Astrocyte (in vitro differentiated cells and primary cell): ENCODE measurements around the gene SCRN2. TPM values are rescaled to one million over a fixed set of nuclear protein-coding genes. Genes with fewer than 3 reads are reported as not detected.

ENCODE experiments used
- DNase-seq: peaks from one replicate; pipeline ENCODE4 v3.0.0-alpha.2; 2010; ENCODE audit warnings: low read depth
- FAIRE-seq: peaks from 2 replicates; lab custom pipeline; 2011; peaks lifted over from hg19 to GRCh38; lab: Jason Lieb, UNC
- H2AFZ ChIP-seq: 2 replicates; pipeline ENCODE4 v1.6.0; 2012; ENCODE audit warnings: low read depth, low read length, inconsistent platforms
- H3K27ac ChIP-seq: 2 replicates; pipeline ENCODE4 v1.5.1; 2011; ENCODE audit warnings: low read depth, low read length, inconsistent platforms
- H3K27me3 ChIP-seq: 2 replicates; pipeline ENCODE4 v1.6.0; 2011; ENCODE audit warnings: low read length, inconsistent platforms; ENCODE audit not compliant: insufficient read depth
- H3K36me3 ChIP-seq: 2 replicates; pipeline ENCODE4 v1.5.1; 2011; ENCODE audit warnings: low read length, inconsistent platforms; ENCODE audit not compliant: insufficient read depth
- H3K4me1 ChIP-seq: 2 replicates; pipeline ENCODE4 v1.5.1; 2011; ENCODE audit warnings: low read length, inconsistent platforms; ENCODE audit not compliant: insufficient read depth
- H3K4me2 ChIP-seq: 2 replicates; pipeline ENCODE4 v1.6.0; 2012; ENCODE audit warnings: low read length, inconsistent platforms
- H3K4me3 ChIP-seq: 2 replicates; pipeline ENCODE4 v1.5.1; 2011; ENCODE audit warnings: low read depth, mild to moderate bottlenecking, low read length, inconsistent platforms; ENCODE audit not compliant: insufficient read depth
- H3K79me2 ChIP-seq: 2 replicates; pipeline ENCODE4 v1.6.0; 2012; ENCODE audit warnings: mild to moderate bottlenecking, low read length, inconsistent platforms; ENCODE audit not compliant: insufficient read depth
- H3K9ac ChIP-seq: 2 replicates; pipeline ENCODE4 v1.6.0; 2012; ENCODE audit warnings: mild to moderate bottlenecking, low read length, inconsistent platforms
- H3K9me3 ChIP-seq: 2 replicates; pipeline ENCODE4 v1.5.1; 2012; ENCODE audit warnings: low read depth, mild to moderate bottlenecking, low read length, inconsistent platforms; ENCODE audit not compliant: insufficient read depth
- H4K20me1 ChIP-seq: 2 replicates; pipeline ENCODE4 v1.6.0; 2012; ENCODE audit warnings: low read length, inconsistent platforms; ENCODE audit not compliant: insufficient read depth
- H3K27ac Mint-ChIP-seq: one replicate; pipeline ENCODE4 v1.8.0; 2021; ENCODE audit warnings: mild to moderate bottlenecking, mixed read lengths; ENCODE audit not compliant: unreplicated experiment
- H3K27me3 Mint-ChIP-seq: one replicate; pipeline ENCODE4 v1.8.0; 2021; ENCODE audit warnings: low read depth, mixed read lengths; ENCODE audit not compliant: unreplicated experiment
- H3K36me3 Mint-ChIP-seq: one replicate; pipeline ENCODE4 v1.8.0; 2021; ENCODE audit warnings: low read depth, mixed read lengths; ENCODE audit not compliant: unreplicated experiment
- H3K4me1 Mint-ChIP-seq: one replicate; pipeline ENCODE4 v1.8.0; 2021; ENCODE audit warnings: low read depth, mixed read lengths; ENCODE audit not compliant: unreplicated experiment
- H3K4me3 Mint-ChIP-seq: one replicate; pipeline ENCODE4 v1.8.0; 2021; ENCODE audit warnings: mild to moderate bottlenecking, moderate library complexity, mixed read lengths; ENCODE audit not compliant: unreplicated experiment
- H3K9me3 Mint-ChIP-seq: one replicate; pipeline ENCODE4 v1.8.0; 2021; ENCODE audit warnings: mild to moderate bottlenecking, mixed read lengths; ENCODE audit not compliant: unreplicated experiment
- CTCF ChIP-seq: IDR thresholded peaks from 2 replicates; pipeline ENCODE4 v1.5.1; 2011; ENCODE audit warnings: low read depth, mild to moderate bottlenecking, inconsistent platforms, low read length, moderate library complexity; ENCODE audit not compliant: insufficient read depth
- EZH2 ChIP-seq: IDR thresholded peaks from 2 replicates; pipeline ENCODE4 v1.6.1; 2012; ENCODE audit warnings: mild to moderate bottlenecking, low read length, inconsistent platforms; ENCODE audit not compliant: insufficient read depth
- total RNA-seq: library from RNA; stranded (reverse); gene quantifications from 2 replicates; pipeline ENCODE4 v1.2.1, GENCODE V29; 2021

The SCRN2 gene
- total RNA-seq, 1 donor from 2014 or later: 17.5 TPM

DNA sequence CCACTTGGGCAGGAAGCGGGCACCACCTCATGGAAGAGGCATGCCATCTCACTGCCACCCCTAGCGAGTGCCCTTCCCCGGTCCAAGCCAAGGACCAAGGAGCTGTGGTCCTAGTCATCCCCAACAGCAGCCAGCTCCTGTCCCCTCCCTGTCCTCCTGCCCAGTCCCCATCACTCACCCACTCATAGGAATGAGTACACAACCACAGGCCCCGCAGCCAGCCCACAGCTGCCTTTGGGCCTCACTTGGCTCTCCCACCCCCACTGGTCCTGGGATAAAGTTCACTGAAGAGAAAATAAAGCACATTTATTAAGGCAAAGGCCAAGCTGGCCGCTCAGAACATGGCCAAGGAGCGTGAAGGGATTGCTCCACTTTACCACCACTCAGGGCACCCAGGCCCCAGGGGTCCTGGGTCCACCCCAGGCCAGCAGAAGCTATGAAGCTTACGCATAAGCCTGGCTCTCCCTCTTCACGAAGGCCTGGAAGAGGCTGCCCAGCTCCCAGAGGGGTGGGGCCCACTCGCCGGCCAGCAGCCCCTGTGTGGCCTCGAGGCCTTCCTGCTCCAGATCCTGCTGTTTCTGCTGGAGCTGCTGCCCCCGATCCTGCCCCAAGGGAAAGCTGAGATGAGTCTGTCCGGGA is 3.6 kb downstream of the SCRN2 start:
- H3K4me2 ChIP-seq: peak overlapping the region; percentile 58
- no peak for TF ChIP-seq CTCF
- TF ChIP-seq EZH2: no peak
- H3K4me1 Mint-ChIP-seq: peaks cover 11% of the 10 kb centered on the region
- H3K36me3 Mint-ChIP-seq: peaks cover 23% of the 10 kb centered on the region
- H3K27me3 ChIP-seq: no peaks in the 10 kb centered on the region
- peaks cover 20% of the 10 kb centered on the region for H3K4me1 ChIP-seq
- no peak overlapping the region for H3K4me3 Mint-ChIP-seq
- no peak for FAIRE-seq
- no peaks in the 10 kb centered on the region for H3K9me3 Mint-ChIP-seq
- H3K27me3 Mint-ChIP-seq: no peaks in the 10 kb centered on the region
- H3K4me3 ChIP-seq: no peak overlapping the region
- H3K9me3 ChIP-seq: no peaks in the 10 kb centered on the region
- H3K27ac Mint-ChIP-seq: no peak overlapping the region
- H3K9ac ChIP-seq: peak overlapping the region; percentile 28
- H2AFZ ChIP-seq: no peak overlapping the region
- peak; percentile 36 for DNase-seq
- no peaks in the 10 kb centered on the region for H3K36me3 ChIP-seq
- peak overlapping the region; percentile 4 for H3K27ac ChIP-seq
- no peaks in the 10 kb centered on the region for H4K20me1 ChIP-seq
- H3K79me2 ChIP-seq: no peaks in the 10 kb centered on the region

- FAIRE-seq: no peak
- H3K4me1 Mint-ChIP-seq: peaks cover 12% of the 10 kb centered on the region
- H3K27ac Mint-ChIP-seq: no peak overlapping the region
Observed at GRCh38 chr17:47836601-47837000, 4.5 kb downstream of the SCRN2 start.

More at GRCh38 chr17:47836601-47837000, 4.5 kb downstream of the SCRN2 start:
- Histone ChIP-seq H3K4me2 (no peak overlapping the region), H3K4me1 (peaks cover 26% of the 10 kb centered on the region), H4K20me1 (no peaks in the 10 kb centered on the region), H3K79me2 (no peaks in the 10 kb centered on the region), H3K4me3 (no peak overlapping the region), H2AFZ (no peak overlapping the region), H3K27ac (no peak overlapping the region), H3K36me3 (no peaks in the 10 kb centered on the region), H3K27me3 (no peaks in the 10 kb centered on the region), H3K9me3 (no peaks in the 10 kb centered on the region), H3K9ac (no peak overlapping the region)
- no peak for DNase-seq
- Mint-ChIP-seq H3K27me3 (no peaks in the 10 kb centered on the region), H3K4me3 (no peak overlapping the region), H3K9me3 (no peaks in the 10 kb centered on the region), H3K36me3 (peaks cover 23% of the 10 kb centered on the region)
- TF ChIP-seq EZH2: no peak
- no peak for TF ChIP-seq CTCF
